GM04504 (cell line): Measurements from ENCODE around the gene NOC2L.
A peak's percentile ranks its signal among the peaks of the same experiment; 100 is the strongest.

Source experiments
- DNase-seq: peaks from one replicate; pipeline ENCODE4 v3.0.0-alpha.2; 2012; ENCODE audit warnings: low read depth

The NOC2L gene

DNA sequence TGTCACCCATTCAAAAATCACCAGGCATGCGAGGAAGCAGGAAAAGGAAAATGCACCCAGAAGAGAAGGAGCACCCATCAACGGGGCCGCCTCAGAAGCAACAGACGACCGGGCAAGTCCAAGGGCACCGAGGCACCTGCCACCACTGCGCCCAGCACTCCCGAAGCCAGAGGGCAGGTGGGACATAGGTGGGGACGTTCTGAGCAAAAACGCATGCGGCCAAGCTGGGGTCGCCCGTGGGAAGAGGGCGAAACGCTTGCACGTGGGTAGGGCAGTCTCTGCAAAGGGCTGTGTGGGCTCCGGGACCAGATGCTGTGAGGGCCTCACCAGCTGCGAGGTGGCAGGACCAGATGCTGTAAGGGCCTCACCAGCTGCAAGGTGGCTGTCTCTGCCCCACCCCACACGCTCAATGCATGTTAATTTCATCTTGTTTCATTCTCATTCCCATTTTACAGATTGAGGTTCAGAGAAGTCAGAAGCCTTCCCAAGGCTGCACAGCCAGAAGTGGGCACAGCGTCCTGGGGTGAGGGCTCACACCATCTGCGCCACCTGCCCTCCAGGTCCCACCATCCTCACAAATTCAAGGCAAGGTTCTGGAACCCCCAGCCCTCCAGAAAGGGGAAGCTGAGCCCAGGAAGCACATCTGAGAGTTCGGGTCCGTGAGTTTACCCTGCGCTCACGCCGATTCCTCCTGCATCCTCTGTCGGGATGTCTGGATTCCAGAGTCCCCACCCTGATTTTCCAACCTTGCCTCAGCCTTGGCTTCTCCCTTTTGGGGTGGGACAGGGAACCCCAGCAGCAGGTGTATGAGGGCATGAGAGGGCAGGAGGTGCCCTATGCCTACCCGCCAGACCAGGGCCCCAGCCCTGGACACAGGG, 43.5 kb downstream of the NOC2L start:
- no peak for DNase-seq

DNA sequence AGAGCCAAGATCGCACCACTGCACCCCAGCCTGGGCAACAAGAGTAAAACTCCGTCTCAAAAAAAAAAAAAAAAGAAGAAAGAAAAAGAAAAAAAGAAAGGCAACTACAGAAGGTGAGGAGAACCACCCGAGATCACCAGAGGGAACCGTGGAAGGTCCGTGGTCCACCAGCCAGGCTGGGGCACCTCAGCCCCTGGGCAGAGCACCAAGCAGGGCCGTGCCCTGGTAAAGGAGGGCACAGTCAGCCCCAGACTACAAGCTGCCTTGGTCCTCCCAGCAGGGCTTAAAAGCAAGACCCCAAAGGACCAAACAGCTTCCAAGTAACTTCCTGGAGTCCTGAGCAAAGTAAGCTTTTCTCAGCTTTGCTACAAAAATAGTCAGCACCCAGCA, 44.2 kb downstream of the NOC2L start:
- DNase-seq, result no peak

DNA sequence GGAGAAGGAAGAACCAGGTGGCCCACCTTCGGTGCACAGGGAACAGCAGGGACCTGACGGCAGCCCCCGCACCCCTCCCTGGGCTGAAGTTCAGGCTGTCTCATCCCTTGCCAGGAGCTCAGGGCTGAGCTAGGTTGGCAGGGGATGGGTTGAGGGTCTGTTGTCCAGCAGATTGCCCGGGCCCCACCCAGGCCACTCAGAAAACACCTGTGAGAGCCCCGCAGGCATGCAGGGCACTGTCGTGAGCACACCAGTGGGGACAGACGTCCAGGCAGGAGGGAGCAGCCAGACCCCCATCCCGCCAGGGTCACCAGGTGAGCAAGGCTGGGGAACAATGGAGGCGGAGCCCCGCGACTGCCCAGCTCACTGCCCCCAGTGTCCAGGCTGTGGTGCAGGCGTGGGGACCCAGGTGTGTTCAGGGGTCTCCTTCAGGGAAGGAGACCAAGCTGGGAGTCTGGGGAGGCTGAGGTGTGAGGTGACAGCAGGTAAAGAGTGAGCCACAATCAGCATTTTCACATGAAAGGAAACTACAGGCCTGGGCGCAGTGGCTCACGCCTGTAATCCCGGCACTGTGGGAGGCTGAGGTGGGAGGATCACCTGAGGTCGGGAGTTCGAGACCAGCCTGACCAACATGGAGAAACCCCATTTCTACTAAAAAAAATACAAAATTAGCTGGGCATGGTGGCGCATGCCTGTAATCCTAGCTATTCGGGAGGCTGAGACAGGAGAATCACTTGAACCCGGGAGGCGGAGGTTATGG, 44.7 kb downstream of the NOC2L start:
- DNase-seq, result no peak

DNA sequence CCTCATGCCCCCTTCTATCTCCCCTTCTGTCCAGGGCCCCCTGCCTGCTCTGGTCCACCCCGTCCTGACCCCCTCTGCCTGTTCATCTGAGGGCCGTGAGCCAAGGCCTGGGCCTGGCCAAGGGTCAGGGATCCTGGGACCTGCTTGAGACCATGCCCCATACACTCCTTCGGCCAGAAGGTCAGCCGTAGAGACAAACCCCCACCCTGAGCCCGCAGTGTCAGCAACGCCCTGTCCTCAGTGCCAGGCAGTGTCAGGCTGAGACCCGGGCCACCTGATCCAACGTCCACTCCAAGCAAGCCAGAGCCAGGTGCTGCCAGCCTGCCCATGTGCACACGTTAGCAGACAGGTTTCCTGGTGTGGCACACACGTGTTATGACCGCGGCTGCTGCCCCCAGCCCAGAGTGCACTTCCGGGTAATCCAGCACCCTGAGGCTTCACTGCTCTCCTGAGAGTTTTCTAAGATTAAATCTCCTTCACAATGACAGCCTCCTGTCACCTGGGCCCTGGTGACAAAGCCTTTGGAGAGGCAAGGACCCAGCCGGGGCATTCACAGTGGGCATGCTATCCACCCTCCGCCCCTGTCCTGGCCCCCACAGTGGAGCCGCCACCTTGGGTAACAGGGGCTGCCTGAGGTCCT, 45.4 kb downstream of the NOC2L start:
- DNase-seq, result no peak

DNA sequence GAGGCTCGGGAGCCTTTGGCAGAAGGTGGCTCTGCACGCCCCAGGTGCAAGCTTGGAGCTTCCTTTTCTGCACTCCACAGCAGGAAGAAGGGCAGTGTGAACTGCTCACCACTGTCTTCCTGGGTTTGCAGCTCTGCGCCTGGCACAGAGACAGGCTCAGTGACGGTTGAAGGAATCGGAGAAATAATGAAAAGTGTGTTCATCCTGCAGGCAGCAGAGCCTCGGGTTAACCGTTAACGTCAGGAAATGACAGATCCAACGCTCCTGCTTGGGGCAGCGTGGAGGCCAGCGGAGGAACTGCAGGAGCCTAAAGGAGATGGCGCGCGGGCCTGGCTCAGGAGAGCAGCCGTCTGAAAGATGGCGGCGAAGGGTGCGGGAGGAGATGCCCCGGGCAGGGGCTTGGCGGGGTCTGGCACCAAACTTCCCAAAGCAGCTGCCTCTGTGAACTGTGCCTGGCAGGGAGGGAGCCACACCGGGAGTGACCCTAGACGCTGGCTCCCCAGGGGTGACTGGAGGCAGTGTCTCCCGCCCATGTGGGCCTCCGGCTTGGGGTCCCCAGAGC, 46.2 kb downstream of the NOC2L start:
- no peak for DNase-seq

DNA sequence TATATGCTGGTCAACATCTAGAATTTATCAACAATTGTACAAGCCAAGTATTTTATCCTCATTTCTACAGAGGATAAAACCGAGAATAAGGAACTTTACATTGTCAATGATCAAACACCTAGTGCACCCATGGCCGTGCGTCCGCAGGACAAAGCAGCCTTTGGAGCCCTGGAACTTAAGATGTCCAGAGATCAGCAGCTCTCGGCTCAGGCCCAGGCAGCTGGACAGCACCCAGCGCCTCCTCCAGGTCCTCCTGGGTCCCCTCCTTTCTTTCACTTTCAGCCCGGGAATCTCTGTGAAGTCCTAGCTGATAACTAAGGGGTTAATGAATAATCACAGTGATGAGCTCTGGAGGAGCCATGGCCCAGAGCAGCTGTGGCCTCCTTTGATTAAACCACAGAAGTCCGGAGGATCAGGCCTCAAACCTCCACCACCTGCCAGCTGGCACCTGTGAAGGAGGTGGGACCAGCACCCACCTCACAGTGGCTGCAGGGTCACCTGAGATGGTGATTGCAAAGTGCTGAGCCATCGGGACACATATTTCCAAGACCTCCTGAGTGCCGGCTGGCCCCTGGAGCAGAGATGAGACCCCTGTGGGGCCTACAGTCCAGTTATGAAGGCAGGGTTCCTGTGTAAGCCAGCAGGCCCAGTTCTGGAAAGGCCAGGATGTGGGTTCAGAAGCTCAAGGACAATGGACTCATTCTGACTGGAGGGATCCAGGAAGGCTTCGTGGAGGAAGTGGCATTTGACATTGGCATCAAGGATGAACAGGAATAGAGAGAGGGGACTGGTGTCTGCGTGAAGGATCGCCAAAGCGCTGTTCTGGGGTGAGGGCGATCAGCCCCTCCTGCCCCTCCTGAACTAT, 46.9 kb downstream of the NOC2L start:
- no peak for DNase-seq

DNA sequence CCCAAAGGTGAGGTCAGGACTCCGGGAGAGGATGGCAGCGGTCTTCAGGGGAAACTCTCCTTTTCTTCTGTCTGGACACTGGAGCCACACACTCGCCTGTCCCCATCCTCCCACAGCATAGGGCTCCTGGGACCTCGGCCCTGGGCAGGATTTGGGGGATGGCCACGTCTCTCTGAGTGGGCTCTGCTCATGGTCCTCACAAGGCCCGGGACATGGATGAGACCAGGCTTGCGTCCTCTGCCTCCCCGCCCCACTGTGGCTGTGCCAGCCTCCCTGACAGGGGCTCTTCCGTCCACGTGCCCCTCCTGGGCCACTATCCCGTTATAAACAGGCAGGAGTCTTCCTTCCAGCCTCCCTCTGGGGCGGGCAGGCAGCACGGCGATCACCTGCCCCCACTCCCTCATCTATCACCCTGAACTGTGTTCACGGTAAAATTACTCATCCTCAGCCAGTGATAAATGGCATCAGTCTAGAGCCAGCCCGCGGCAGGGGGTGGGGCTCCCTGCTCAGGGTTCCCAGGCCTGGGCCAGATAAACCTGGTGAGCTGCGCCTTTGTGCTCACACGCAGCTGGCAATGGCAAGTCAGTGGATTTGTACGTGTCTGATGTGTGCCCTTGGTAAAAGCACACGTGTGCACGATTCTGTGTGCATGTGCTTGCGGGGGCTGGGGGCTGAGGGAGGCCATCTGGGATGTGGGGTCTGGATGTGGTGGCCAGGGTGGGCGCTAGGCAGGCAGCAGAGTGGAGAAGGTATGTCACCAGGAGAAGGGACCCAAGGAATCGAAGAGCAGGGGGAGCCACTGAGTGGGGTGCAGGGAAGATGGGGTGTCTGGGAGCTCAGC, 48.0 kb downstream of the NOC2L start:
- no peak for DNase-seq

DNA sequence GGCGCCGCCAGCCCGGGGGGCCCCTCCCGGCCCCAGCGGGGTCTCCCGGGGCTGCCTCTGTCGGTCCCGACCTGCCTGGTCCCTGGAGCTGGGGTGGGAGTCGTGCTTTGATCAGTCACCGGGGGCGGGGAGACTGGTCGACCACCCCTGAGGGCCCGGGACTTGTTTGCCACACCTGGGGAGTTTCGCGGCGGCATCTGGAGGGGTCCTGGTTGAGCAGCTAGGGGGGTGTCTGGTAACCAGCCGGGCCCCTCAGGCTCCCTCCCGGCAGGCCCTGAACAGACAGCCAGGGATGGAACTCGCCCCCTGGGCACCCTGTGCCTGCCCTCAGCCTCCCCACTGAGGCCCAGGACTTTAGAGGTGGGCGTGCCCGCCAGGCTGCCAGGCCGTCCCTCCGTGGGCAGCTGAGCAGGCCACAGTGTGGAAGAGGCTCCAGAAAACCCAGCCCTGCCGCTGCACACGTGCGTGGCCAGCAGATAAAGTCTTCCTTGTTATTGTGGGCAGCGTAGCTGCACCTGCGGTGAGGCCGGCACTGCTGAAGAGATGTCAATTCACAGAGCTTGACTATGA, 48.7 kb downstream of the NOC2L start:
- DNase-seq, result no peak

DNA sequence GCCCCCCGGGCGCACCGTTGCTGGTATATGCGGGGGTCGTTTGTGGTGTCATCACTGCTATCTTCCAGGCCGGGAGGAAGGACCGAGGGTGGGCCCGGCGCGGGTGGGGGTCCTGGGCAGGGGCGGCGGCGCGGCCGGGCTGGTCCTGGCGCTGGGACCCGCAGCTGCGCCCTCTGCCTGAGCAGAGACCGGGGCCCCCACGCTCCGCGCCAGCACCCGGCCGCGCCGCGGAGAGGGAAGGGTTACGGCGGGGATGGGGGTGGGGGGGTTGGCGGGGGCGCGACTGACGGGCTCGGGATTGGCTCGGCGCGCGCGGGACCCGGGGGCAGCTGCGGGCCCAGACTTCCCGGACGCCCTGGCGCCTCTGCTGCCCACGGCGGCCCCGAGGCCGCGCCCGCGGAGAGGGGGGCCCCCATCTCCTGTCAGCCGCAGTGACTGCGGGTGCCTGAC, 49.2 kb downstream of the NOC2L start:
- DNase-seq, result no peak

DNA sequence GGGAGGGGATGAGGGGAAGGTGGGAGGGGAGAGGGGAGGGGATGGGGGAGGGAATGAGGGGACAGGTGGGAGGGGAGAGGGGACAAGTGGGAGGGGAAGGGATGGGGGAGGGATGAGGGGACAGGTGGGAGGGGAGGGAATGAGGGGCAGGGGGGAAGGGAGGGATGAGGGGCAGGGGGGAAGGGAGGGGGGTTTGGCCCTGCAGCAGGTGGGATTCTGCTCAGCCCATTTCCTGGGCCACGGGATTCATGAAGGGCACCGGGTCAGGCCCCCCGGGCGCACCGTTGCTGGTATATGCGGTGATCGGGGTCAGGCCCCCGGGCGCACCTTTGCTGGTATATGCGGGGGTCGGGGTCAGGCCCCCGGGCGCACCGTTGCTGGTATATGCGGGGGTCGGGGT, 50.4 kb downstream of the NOC2L start:
- DNase-seq, result no peak

DNA sequence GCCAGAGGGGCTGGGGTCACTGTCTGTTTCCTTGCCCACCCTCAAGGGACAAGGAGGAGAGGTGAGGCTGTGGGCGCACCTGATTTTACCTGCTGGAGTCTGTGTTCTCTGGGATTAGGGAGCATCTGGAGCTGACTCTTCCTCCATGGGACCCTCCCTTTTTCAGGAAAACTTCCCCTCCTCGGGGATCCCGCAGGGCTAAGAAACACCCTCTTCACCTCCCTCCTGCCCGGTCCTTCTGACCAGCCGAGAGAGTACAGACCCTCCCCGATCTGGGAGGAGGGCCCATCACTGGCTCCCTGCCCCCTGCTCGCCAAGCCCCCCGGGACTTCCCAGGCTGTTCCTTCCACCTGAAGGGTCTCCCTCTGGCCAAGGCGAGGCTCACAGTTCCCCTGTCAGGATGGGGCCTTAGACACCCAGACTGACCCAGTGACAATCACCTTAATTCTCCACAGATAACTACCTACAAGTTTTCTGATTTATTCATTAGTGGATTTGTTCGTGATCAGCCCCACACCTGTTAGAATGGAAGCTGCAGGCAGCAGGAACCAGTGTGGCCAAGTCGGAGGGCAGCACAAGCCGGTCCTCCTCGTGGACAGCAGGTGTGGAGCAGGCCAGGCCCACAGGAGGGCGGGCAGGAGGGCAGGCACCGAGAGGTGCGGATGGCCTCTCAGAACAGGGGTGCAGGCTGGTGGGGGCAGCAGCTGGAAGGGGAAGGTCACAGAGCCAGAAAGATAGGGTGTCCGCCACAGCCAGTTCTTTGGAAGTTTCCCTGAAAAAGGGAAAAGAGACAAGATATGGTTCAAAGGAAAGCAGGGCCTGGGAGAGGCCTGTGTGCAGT, 51.2 kb downstream of the NOC2L start:
- no peak for DNase-seq

DNA sequence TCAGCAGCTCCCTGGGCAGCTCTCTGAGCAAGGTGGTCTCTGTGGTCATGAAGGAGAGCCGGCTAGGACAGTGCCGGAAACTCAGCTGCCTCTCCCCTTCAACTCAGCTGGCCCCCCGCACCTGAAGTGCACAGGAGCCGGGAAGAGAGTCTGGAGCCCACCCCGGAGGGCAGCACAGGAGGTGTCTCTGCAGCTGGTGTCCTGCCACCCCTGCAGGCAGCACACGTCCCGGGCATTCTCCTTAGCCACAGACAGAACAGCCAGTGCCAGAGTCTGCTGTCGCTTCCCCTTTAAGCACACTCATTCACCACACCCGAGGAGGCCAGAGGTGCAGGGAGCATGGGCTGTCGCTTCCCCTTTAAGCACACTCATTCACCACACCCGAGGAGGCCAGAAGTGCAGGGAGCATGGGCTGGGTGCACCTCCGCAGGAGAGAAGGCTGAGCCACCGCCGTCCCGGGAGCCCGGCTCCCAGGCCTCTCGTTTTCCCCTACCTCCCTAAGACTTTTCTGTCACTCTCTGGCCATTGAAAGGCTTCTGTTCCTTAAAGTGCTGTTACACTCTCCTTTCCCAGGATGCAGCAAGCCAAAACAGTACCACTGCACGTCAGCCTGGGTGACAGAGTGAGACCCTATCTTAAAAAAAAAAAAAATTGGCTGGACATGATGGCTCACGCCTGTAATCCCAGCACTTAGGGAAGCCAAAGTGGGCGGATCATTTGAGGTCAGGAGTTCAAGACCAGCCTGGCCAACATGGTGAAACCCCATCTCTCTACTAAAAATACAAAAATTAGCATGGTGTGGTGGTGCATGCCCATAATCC, 52.2 kb downstream of the NOC2L start:
- DNase-seq, result no peak

DNA sequence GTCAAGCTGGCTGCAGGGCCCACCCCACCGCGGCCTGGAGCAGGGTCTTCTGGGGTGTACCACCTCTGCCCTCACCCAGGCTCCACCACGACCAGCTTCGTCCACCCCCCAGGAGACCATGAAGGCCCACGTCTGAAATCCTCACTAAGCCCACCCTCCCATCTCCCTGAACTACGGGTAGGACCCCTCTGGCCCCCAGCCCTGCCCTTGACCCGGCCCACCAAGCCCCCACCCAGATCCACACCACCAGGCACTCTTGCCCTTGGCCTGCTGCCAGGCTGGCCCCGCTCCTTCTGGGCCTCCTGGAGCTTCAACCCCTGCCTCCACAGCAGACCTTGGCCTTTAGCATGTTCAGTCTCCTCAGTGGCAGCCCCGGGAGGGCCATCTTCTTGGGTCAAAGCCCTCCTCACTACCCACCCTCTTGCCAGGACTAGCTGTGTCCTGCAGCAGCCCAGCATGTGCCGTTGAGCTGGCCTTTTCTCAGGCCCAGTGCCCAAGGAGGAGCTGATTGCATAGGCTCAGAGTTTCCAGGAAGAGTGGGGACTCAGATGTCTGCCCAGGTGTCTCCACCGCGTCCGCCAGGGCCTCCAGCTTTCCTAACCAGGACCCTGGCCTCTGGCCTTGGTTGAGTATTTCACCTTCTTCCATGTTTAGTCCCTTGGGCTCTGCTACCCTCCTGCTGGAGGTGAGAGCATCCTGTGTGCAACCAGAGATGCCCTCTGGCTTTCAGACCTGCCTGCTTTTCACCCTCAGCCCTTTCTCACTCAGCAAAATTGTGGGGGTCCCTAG, 53.1 kb downstream of the NOC2L start:
- DNase-seq, result no peak

DNA sequence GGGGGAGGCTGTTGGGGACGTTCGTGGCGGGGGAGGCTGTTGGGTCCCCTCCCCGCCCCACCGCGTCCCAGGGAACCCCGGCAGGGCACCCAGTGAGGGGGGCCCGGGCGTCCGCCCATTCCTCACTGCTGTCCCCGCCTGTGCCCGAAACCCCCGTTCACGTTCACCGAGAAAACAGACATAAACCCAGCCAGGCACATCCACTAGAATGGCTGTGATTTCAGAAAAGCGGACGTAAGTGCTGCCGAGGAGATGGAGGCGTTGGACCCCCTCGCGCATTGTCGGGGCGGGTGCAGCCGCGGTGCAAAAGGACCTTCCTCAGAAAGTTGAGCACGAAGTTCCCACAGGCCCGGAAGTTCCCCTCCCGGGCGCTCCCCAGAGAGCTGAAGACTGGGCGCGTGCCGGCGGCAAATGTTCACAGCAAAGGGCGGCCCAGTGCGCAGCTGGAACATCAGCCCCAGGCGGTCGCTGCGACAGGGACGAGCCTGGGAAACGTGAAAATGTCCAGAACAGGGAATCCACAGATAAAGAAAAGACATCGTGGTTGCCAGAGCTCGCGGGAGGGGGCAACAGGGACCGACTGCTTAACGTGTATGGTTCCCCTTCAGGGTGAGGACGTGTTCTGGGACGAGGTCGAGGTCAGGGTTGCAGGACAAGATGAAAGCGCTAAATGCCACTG, 53.8 kb downstream of the NOC2L start:
- no peak for DNase-seq

DNA sequence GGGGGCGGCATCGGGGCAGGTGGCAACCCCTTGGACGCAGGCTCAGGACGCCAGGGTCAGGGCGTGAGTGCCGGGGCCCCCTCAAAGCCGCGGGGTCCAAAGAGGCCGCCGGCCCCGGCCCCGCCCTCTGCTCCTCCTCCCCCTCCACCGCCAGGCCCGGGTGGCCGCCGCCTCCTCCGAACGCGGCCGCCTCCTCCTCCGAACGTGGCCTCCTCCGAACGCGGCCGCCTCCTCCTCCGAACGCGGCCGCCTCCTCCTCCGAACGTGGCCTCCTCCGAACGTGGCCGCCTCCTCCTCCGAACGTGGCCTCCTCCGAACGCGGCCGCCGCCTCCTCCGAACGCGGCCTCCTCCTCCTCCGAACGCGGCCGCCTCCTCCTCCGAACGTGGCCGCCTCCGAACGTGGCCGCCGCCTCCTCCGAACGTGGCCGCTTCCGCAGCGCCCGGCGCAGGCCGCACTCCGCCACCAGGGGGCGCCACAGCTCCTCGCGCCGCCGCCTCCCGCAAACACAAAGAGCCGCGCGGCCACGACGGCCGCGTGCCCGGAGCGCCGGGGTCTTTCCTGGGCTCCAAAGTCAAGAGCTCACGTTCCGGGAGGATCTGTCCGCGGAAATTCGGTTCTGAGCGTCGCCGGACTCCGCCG, 54.6 kb downstream of the NOC2L start:
- peak; percentile 63 for DNase-seq

DNA sequence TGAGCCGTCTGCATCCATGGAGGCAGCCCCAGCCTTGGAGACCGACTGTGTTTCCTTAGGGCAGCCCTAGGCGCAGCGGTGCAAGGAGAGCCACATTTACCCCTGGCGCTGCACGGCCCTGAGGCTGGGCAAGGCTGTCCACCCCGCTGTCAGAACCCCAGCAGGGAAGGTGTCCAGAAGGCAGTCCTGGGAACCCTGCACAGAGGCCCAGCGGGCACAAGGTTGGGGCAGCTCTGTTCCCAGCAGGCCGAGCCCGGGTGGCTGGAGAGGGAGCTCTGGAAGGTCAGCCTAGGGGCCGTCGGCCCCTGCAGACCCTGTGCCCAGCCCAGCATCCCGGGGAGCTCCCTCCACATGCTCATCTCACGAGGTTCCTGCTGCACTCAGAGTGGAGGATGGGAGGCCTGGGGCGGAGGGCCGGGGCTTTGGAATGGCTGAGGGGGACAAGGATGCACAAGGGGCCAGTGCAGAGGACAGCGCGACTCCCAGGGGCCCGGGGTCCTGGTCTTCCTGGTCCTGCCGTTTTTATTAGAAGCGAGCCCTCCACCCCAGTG, 55.3 kb downstream of the NOC2L start:
- DNase-seq, result no peak
